GM18526 (cell line): ENCODE measurements around the gene MRFAP1.

ENCODE experiments used
- POLR2A ChIP-seq: IDR thresholded peaks from 3 replicates; pipeline ENCODE4 v1.6.1; 2011; ENCODE audit not compliant: insufficient read length; ENCODE audit errors: extremely low read depth

Gene MRFAP1

GRCh38 chr4:6643141-6643847 lies 2.8 kb downstream of the MRFAP1 start:
- no peak for TF ChIP-seq POLR2A

GRCh38 chr4:6644792-6645530 lies 4.5 kb downstream of the MRFAP1 start:
- TF ChIP-seq POLR2A, result no peak

GRCh38 chr4:6647169-6647568 lies 6.7 kb downstream of the MRFAP1 start:
- no peak for TF ChIP-seq POLR2A

- no peak for TF ChIP-seq POLR2A
Observed at GRCh38 chr4:6647582-6648230, 7.2 kb downstream of the MRFAP1 start.

- TF ChIP-seq POLR2A, result no peak
Observed at GRCh38 chr4:6649216-6649615, 8.7 kb downstream of the MRFAP1 start.

- no peak for TF ChIP-seq POLR2A
Observed at GRCh38 chr4:6655924-6656323, 15.4 kb downstream of the MRFAP1 start.

GRCh38 chr4:6657242-6658208 lies 17.0 kb downstream of the MRFAP1 start:
- no peak for TF ChIP-seq POLR2A

- no peak for TF ChIP-seq POLR2A
Observed at GRCh38 chr4:6658209-6658595, 17.7 kb downstream of the MRFAP1 start.

GRCh38 chr4:6658597-6659075 lies 18.2 kb downstream of the MRFAP1 start:
- TF ChIP-seq POLR2A, result no peak

- TF ChIP-seq POLR2A, result no peak
Observed at GRCh38 chr4:6659897-6660296, 19.4 kb downstream of the MRFAP1 start.

GRCh38 chr4:6660430-6660829 lies 19.9 kb downstream of the MRFAP1 start:
- TF ChIP-seq POLR2A, result no peak

- TF ChIP-seq POLR2A, result no peak
Observed at GRCh38 chr4:6662591-6662990, 22.1 kb downstream of the MRFAP1 start.

- no peak for TF ChIP-seq POLR2A
Observed at GRCh38 chr4:6663596-6664393, 23.3 kb downstream of the MRFAP1 start.

- TF ChIP-seq POLR2A, result no peak
Observed at GRCh38 chr4:6665320-6665654, 24.8 kb downstream of the MRFAP1 start.
